ENCODE data around the gene TBX19. TPM values are rescaled to one million over a fixed set of nuclear protein-coding genes. Genes with fewer than 3 reads are reported as not detected.
"Not testable (repeated sequence)": the region's sequence is repeated elsewhere in the genome, so short reads cannot be mapped to it uniquely, and the experiment has no call there.

TBX19 gene
- total RNA-seq, 4 donors from 2014 or later = 1.4 to 8.5 (median 4.8) TPM

GRCh38 chr1:168347630-168348029 lies 67.0 kb downstream of the TBX19 start:
- H3K27me3 ChIP-seq = no peaks in the 10 kb centered on the region
- H3K4me3 ChIP-seq = no peak overlapping the region
- TF ChIP-seq POLR2A (IDR thresholded peaks at IDR 0.05) (no peak), CTCF (IDR thresholded peaks at IDR 0.05) (no peak)
- H3K9me3 ChIP-seq = no peaks in the 10 kb centered on the region
- peaks cover 0 to 4% of the 10 kb centered on the region in 2 donors for H3K4me1 ChIP-seq
- DNase-seq = no peak
- intact Hi-C loops (cut with DNase I; ENCODE audit: low total_unique reads) = no loop called here
- H3K36me3 ChIP-seq = no peaks in the 10 kb centered on the region
- H3K27ac ChIP-seq = no peak overlapping the region

- no peaks in the 10 kb centered on the region for H3K27me3 ChIP-seq
- H3K4me1 ChIP-seq = peaks cover 0 to 2% of the 10 kb centered on the region in 2 donors
- TF ChIP-seq CTCF (IDR thresholded peaks at IDR 0.05) = no peak
- no peak for TF ChIP-seq POLR2A (IDR thresholded peaks at IDR 0.05)
- no peak for DNase-seq
- peak overlapping the region in 1 of 2 donors; percentile 35 for H3K4me3 ChIP-seq
- no peaks in the 10 kb centered on the region for H3K9me3 ChIP-seq
- no peaks in the 10 kb centered on the region for H3K36me3 ChIP-seq
- intact Hi-C loops (cut with DNase I; ENCODE audit: low total_unique reads) = no loop called here
- peak overlapping the region in 1 of 2 donors; percentile 12 for H3K27ac ChIP-seq
These were observed 67.6 kb downstream of the TBX19 start for GRCh38 chr1:168348146-168348709.

- H3K4me3 ChIP-seq; H3K36me3 ChIP-seq; intact Hi-C loops (cut with DNase I; ENCODE audit: low total_unique reads); H3K4me1 ChIP-seq; H3K9me3 ChIP-seq; H3K27me3 ChIP-seq; DNase-seq; H3K27ac ChIP-seq: not testable (repeated sequence)
These were observed 73.9 kb downstream of the TBX19 start for GRCh38 chr1:168354335-168355269.

- no peaks in the 10 kb centered on the region for H3K9me3 ChIP-seq
- TF ChIP-seq CTCF (IDR thresholded peaks at IDR 0.05) = no peak
- no peaks in the 10 kb centered on the region for H3K4me1 ChIP-seq
- intact Hi-C loops (cut with DNase I; ENCODE audit: low total_unique reads) = no loop called here
- H3K36me3 ChIP-seq = no peaks in the 10 kb centered on the region
- no peaks in the 10 kb centered on the region for H3K27me3 ChIP-seq
- peak overlapping the region in 1 of 2 donors; percentile 29 for H3K27ac ChIP-seq
- no peak for DNase-seq
- H3K4me3 ChIP-seq = no peak overlapping the region
These were observed 79.7 kb downstream of the TBX19 start for GRCh38 chr1:168360151-168361021.

GRCh38 chr1:168361252-168361651 lies 80.6 kb downstream of the TBX19 start:
- no peak for DNase-seq
- Histone ChIP-seq H3K27ac (peak overlapping the region in 1 of 2 donors; percentile 24), H3K27me3 (no peaks in the 10 kb centered on the region), H3K9me3 (no peaks in the 10 kb centered on the region), H3K4me1 (no peaks in the 10 kb centered on the region), H3K4me3 (no peak overlapping the region), H3K36me3 (no peaks in the 10 kb centered on the region)
- intact Hi-C loops (cut with DNase I; ENCODE audit: low total_unique reads) = no loop called here
- TF ChIP-seq POLR2A (IDR thresholded peaks at IDR 0.05) (no peak), CTCF (IDR thresholded peaks at IDR 0.05) (no peak)
